Measurements from ENCODE around the gene RLIM. TPM values are rescaled to one million over a fixed set of nuclear protein-coding genes. Genes with fewer than 3 reads are reported as not detected.

The RLIM gene
- total RNA-seq, 4 donors from 2014 or later: 28.5 to 37.1 (median 31.8) TPM

- peak; percentile 15 for DNase-seq (ENCODE audit: low spot score in 2 of 2)
- WGBS, 2 donors: 0 to 19% methylated on average over 14 to 37 of the region's 37 CpGs
- Histone ChIP-seq H3K27ac (peak overlapping the region; percentile 68 to 93 (median 86)), H3K4me1 (peaks cover 0 to 18% (median 0%) of the 10 kb centered on the region in 4 donors), H3K9me3 (no peaks in the 10 kb centered on the region), H3K4me3 (peak overlapping the region; percentile 33 to 60 (median 47)), H3K36me3 (no peaks in the 10 kb centered on the region), H3K27me3 (peaks cover 0 to 24% of the 10 kb centered on the region in 2 donors)
- TF ChIP-seq CTCF (IDR thresholded peaks at IDR 0.05) (peak in 3 of 5 experiments; percentile 28 to 30 (median 30)), POLR2A (IDR thresholded peaks at IDR 0.05) (no peak), EP300 (IDR thresholded peaks at IDR 0.05) (peak in 1 of 2 donors; percentile 4)
Observed at GRCh38 chrX:74535408-74536151, 78.8 kb downstream of the RLIM start.

Other genes starting within 250 kb of the RLIM start
- gene SLC16A2, start 193.1 kb downstream of the RLIM start, total RNA-seq: 10 to 100 TPM in 2 of 4 donors, 1 to 10 TPM in 2; 9.2 to 13.3 (median 10.8) TPM